Activated CD4-positive, alpha-beta T cell treated with anti-CD3 and anti-CD28 coated beads for 36 hours (primary cell): ENCODE data around the gene ZNF260. TPM values are rescaled to one million over a fixed set of nuclear protein-coding genes. Genes with fewer than 3 reads are reported as not detected.
A peak's percentile ranks its signal among the peaks of the same experiment; 100 is the strongest.

Experiments used
- ATAC-seq: fragments of 200-7000 bp; cut with Tn5 transposase; one replicate; pipeline ENCODE4 v1.10.0; 2021; ENCODE audit warnings: mild to moderate bottlenecking, moderate library complexity
- CTCF ChIA-PET: fragments of 350-600 bp; sonication (Branson Sonifier 250); formaldehyde crosslinking; loops from one replicate; lab custom pipeline; 2021; ENCODE audit warnings: antibody characterized with exemption; lab: Charles Lee
- POLR2A ChIA-PET: fragments of 350-600 bp; sonication (Branson Sonifier 250); formaldehyde crosslinking; loops from one replicate; lab custom pipeline; 2021; ENCODE audit warnings: antibody characterized with exemption, inconsistent platforms; lab: Charles Lee
- DNase-seq: peaks from one replicate; pipeline ENCODE4 v3.0.0-alpha.2; 2020
- H3K27ac Mint-ChIP-seq: one replicate; pipeline ENCODE4 v1.8.0; 2021; ENCODE audit warnings: mixed read lengths
- H3K27me3 Mint-ChIP-seq: one replicate; pipeline ENCODE4 v1.8.0; 2021; ENCODE audit warnings: mixed read lengths
- H3K36me3 Mint-ChIP-seq: one replicate; pipeline ENCODE4 v1.8.0; 2021; ENCODE audit warnings: low read depth, mixed read lengths
- H3K4me1 Mint-ChIP-seq: one replicate; pipeline ENCODE4 v1.8.0; 2021; ENCODE audit warnings: mixed read lengths
- H3K4me3 Mint-ChIP-seq: one replicate; pipeline ENCODE4 v1.8.0; 2021; ENCODE audit warnings: mild to moderate bottlenecking, moderate library complexity, mixed read lengths
- H3K9me3 Mint-ChIP-seq: one replicate; pipeline ENCODE4 v1.8.0; 2021; ENCODE audit warnings: low read depth, mixed read lengths
- intact Hi-C, 2 experiments: fragments of 100-400 bp; cut with DNase I in 1 of 2; cut with micrococcal nuclease in 1 of 2; formaldehyde crosslinking; loops; one replicate each; pipeline versions ENCODE4 v1.14.2 to v1.15.1; 2022 to 2024; cut with DNase I, micrococcal nuclease
- total RNA-seq, 2 experiments: library from RNA; stranded (reverse); gene quantifications; one replicate each; pipeline ENCODE4 v1.2.3, GENCODE V29; 2021

The ZNF260 gene
- 1 to 10 TPM; 5.7 to 8.2 TPM for total RNA-seq

GRCh38 chr19:36528194-36528920 is at the start of gene ZNF260:
Gene ZNF260 (minus strand): TSS chr19:36528271. CDS start chr19:36515238, 13,033 bp downstream.
- Mint-ChIP-seq H3K9me3 (peaks cover 28% of the 10 kb centered on the region), H3K27me3 (no peaks in the 10 kb centered on the region), H3K36me3 (peaks cover 61% of the 10 kb centered on the region), H3K4me3 (peak within 1 kb of the TSS; percentile 87), H3K27ac (peak within 1 kb of the TSS; percentile 96), H3K4me1 (peaks cover 14% of the 10 kb centered on the region)
- ChIA-PET CTCF (interaction anchor here (0.6 kb wide), 1 partner anchor 141 kb away, joined by 4 read pairs; no protein-coding TSS in a partner anchor), POLR2A (interaction anchor here (0.6 to 2.3 kb wide), 5 partner anchors 39 to 400 kb away, joined by 4 to 17 read pairs (median 5); partner anchors contain the start of genes ZNF345, ZNF529, ZNF565 and ZNF566)
- DNase-seq (peak; percentile 97), ATAC-seq (peak; percentile 91)
- intact Hi-C loops = loop anchor here (1.0 to 2.0 kb wide), 22 partner anchors 39 to 842 kb away; partner anchors contain the start of genes ZFP14 (in 2 of the 2), ZNF345 (in 2 of the 2), ZNF461 (in 2 of the 2) and ZNF529 (in 2 of the 2)

- POLR2A ChIA-PET = interaction anchor here (0.8 kb wide), 1 partner anchor 18 kb away, joined by 4 read pairs; no protein-coding TSS in a partner anchor
- H3K27ac Mint-ChIP-seq = no peak overlapping the region
Observed at GRCh38 chr19:36577271-36577996, 49.4 kb upstream of the ZNF260 start.

GRCh38 chr19:36574741-36575140 is 46.7 kb upstream of the ZNF260 start:
- POLR2A ChIA-PET = no interaction called here
- peaks cover 25% of the 10 kb centered on the region for H3K4me1 Mint-ChIP-seq
- intact Hi-C loops = loop anchor here in 1 of 2 experiments (5.0 kb wide), 1 partner anchor 447 kb away; no protein-coding TSS in a partner anchor
- ATAC-seq = no peak
- peaks cover 63% of the 10 kb centered on the region for H3K36me3 Mint-ChIP-seq
- H3K27ac Mint-ChIP-seq = peak overlapping the region; percentile 9
- no peak for DNase-seq
- CTCF ChIA-PET = no interaction called here
- peaks cover 10% of the 10 kb centered on the region for H3K9me3 Mint-ChIP-seq
- H3K27me3 Mint-ChIP-seq = no peaks in the 10 kb centered on the region
- H3K4me3 Mint-ChIP-seq = peak overlapping the region; percentile 83

More at GRCh38 chr19:36577271-36577996, 49.4 kb upstream of the ZNF260 start:
- peaks cover 18% of the 10 kb centered on the region for H3K9me3 Mint-ChIP-seq
- no peak for DNase-seq
- H3K27me3 Mint-ChIP-seq = no peaks in the 10 kb centered on the region
- peaks cover 16% of the 10 kb centered on the region for H3K4me1 Mint-ChIP-seq
- CTCF ChIA-PET = interaction anchor here (0.7 kb wide), 1 partner anchor 883 kb away, joined by 5 read pairs; no protein-coding TSS in a partner anchor
- H3K36me3 Mint-ChIP-seq = peaks cover 72% of the 10 kb centered on the region
- intact Hi-C loops = no loop called here
- no peak overlapping the region for H3K4me3 Mint-ChIP-seq
- ATAC-seq = no peak

- ChIA-PET CTCF (no interaction called here), POLR2A (interaction anchor here (1.0 to 1.8 kb wide), 2 partner anchors 31 to 46 kb away, joined by 5 to 8 read pairs; partner anchors contain the start of genes ZNF260 and ZNF382)
- H3K27ac Mint-ChIP-seq = peak overlapping the region; percentile 93
- intact Hi-C loops = loop anchor here (1.0 to 5.0 kb wide), 20 partner anchors 31 to 1021 kb away; partner anchors contain the start of genes ZNF260 (in 2 of the 2), ZNF382 (in 2 of the 2), ZFP14 (in 1 of the 2) and ZFP82 (in 1 of the 2)
- H3K36me3 Mint-ChIP-seq = peaks cover 66% of the 10 kb centered on the region
- H3K27me3 Mint-ChIP-seq = no peaks in the 10 kb centered on the region
- DNase-seq (no peak), ATAC-seq (peak; percentile 0)
- H3K4me3 Mint-ChIP-seq = peak overlapping the region; percentile 83
- H3K9me3 Mint-ChIP-seq = peaks cover 10% of the 10 kb centered on the region
- H3K4me1 Mint-ChIP-seq = peaks cover 25% of the 10 kb centered on the region
Observed at GRCh38 chr19:36573895-36574720, 46.0 kb upstream of the ZNF260 start.

- DNase-seq (peak; percentile 91), ATAC-seq (peak; percentile 90)
- H3K27me3 Mint-ChIP-seq = no peaks in the 10 kb centered on the region
- H3K4me3 Mint-ChIP-seq = peak within 1 kb of the TSS; percentile 83
- intact Hi-C loops = loop anchor here (1.0 to 5.0 kb wide), 20 partner anchors 32 to 1022 kb away; partner anchors contain the start of genes ZNF260 (in 2 of the 2), ZNF382 (in 2 of the 2), ZFP14 (in 1 of the 2) and ZFP82 (in 1 of the 2)
- H3K4me1 Mint-ChIP-seq = peaks cover 27% of the 10 kb centered on the region
- peaks cover 15% of the 10 kb centered on the region for H3K9me3 Mint-ChIP-seq
- ChIA-PET CTCF (interaction anchor here (0.8 to 1.4 kb wide), 2 partner anchors 32 to 154 kb away, joined by 3 read pairs; partner anchors contain the start of genes ZFP82 and ZNF382), POLR2A (interaction anchor here (1.0 to 1.8 kb wide), 3 partner anchors 32 to 84 kb away, joined by 3 to 8 read pairs (median 5); partner anchors contain the start of genes ZNF260, ZNF382 and ZNF566)
- peaks cover 67% of the 10 kb centered on the region for H3K36me3 Mint-ChIP-seq
- H3K27ac Mint-ChIP-seq = peak within 1 kb of the TSS; percentile 93
Observed at GRCh38 chr19:36573020-36573894, 45.2 kb upstream of the ZNF260 start, which contains the start of gene ZNF529. Gene ZNF529 (minus strand): TSS chr19:36573292. CDS start chr19:36572346, 946 bp downstream.

- peak overlapping the region; percentile 93 for H3K27ac Mint-ChIP-seq
- H3K36me3 Mint-ChIP-seq = peaks cover 71% of the 10 kb centered on the region
- intact Hi-C loops = loop anchor here (1.0 to 5.0 kb wide), 20 partner anchors 33 to 1022 kb away; partner anchors contain the start of genes ZNF260 (in 2 of the 2), ZNF382 (in 2 of the 2), ZFP14 (in 1 of the 2) and ZFP82 (in 1 of the 2)
- H3K4me1 Mint-ChIP-seq = peaks cover 27% of the 10 kb centered on the region
- no peaks in the 10 kb centered on the region for H3K27me3 Mint-ChIP-seq
- H3K9me3 Mint-ChIP-seq = peaks cover 19% of the 10 kb centered on the region
- POLR2A ChIA-PET = interaction anchor here (1.0 to 1.8 kb wide), 2 partner anchors 33 to 83 kb away, joined by 3 to 8 read pairs; partner anchors contain the start of genes ZNF382 and ZNF566
- ATAC-seq = no peak
- DNase-seq = no peak
- CTCF ChIA-PET = interaction anchor here (0.8 to 1.4 kb wide), 2 partner anchors 32 to 154 kb away, joined by 3 read pairs; partner anchors contain the start of genes ZFP82 and ZNF382
- peak overlapping the region; percentile 83 for H3K4me3 Mint-ChIP-seq
Observed at GRCh38 chr19:36572593-36573019, 44.5 kb upstream of the ZNF260 start.

- Mint-ChIP-seq H3K4me1 (peaks cover 2% of the 10 kb centered on the region), H3K27ac (no peak overlapping the region), H3K9me3 (peaks cover 54% of the 10 kb centered on the region), H3K4me3 (no peak overlapping the region), H3K27me3 (no peaks in the 10 kb centered on the region), H3K36me3 (peaks cover 99% of the 10 kb centered on the region)
- intact Hi-C loops = no loop called here
- ChIA-PET POLR2A (no interaction called here), CTCF (no interaction called here)
- DNase-seq (no peak), ATAC-seq (no peak)
Observed at GRCh38 chr19:36564391-36564790, 36.3 kb upstream of the ZNF260 start.

GRCh38 chr19:36547001-36547732 is 19.1 kb upstream of the ZNF260 start:
- POLR2A ChIA-PET = no interaction called here
- no peaks in the 10 kb centered on the region for H3K4me1 Mint-ChIP-seq
- peaks cover 72% of the 10 kb centered on the region for H3K9me3 Mint-ChIP-seq
- no peak overlapping the region for H3K27ac Mint-ChIP-seq
- H3K4me3 Mint-ChIP-seq = no peak overlapping the region
- DNase-seq (no peak), ATAC-seq (no peak)
- H3K27me3 Mint-ChIP-seq = no peaks in the 10 kb centered on the region
- peaks cover 92% of the 10 kb centered on the region for H3K36me3 Mint-ChIP-seq
- CTCF ChIA-PET = no interaction called here
- intact Hi-C loops = no loop called here
